GM19372 (cell line): ENCODE results near the gene CTNNBL1.

ENCODE experiments used
- ATAC-seq: cut with Tn5 transposase; IDR thresholded peaks from one replicate; pipeline ENCODE4 v1.9.1; 2021; ENCODE audit warnings: mild to moderate bottlenecking, low read depth, moderate library complexity; ENCODE audit not compliant: unreplicated experiment

Gene CTNNBL1

DNA sequence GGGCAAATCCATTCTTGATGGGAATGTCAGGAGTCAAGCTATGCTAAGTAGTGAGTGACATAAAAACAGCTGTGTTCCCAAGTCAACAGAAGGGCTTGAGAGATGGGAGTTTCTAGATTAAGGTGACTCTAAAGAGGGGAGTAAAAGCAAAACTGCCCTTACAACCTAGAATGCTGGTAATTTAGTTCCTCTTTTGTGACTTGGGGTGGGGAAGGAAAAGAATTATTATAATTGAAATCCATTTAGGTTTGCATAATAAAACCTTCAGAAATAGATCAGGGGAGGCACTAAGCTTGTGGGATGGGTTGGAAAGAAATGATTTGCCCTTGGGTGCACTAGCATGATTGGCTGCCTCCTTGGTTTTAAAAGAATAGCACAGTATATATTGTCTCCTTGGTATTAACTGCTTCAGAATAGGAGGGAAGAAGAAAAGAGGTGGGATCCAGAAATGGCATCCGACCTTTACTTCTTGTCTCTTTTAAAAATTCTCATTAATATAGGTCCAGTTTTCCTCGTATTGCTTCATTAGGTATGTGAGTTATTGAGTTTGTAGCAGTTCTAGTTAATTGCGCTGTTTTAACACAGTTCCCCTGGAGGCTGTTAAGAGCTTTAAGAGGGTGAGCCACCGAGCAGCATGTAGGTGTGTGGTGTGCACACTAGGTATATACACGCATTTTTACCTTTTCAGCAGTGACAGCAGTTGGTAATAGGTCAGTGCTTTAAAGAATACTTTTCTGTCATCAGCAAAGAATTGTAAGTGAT, 113.8 kb downstream of the CTNNBL1 start:
- ATAC-seq, result no peak

DNA sequence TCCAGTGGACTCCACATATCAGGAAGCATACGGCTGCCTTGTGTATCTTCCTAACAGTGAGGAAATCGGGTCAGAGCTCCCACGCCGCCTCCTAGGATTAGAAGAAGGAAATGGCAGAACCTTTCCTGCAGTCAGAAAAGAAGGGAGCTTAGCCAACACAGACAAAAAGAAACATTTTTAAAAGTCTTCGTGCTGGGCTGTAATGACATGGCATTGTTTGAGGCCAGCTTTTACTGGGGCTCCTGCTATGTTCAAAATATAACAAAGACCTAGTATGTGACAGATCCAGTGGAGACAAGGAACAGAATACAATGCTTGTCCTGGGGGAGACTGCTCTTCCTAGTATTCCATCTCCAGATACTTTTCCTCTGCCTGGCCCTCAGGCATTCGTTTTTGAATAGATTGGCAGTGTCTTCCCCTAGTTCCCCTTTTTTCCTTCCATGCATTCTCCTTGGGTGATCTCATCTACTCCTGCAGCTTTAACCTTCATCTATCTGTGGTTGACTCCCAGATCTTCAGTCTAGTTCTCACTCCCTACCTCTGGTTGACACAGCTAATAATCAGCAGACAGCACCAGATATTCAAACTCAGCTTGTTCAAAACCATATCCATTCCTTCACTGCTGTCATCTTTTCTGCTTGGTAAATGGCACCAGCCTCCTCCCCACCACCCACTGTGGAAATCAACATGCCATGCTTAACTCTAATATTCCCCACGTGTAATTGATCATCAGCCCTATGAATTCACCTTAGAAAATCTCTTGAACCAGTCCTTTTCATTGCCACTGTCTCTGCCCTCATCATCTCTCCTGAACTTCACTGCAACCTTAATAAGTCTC, 114.6 kb downstream of the CTNNBL1 start:
- no peak for ATAC-seq

DNA sequence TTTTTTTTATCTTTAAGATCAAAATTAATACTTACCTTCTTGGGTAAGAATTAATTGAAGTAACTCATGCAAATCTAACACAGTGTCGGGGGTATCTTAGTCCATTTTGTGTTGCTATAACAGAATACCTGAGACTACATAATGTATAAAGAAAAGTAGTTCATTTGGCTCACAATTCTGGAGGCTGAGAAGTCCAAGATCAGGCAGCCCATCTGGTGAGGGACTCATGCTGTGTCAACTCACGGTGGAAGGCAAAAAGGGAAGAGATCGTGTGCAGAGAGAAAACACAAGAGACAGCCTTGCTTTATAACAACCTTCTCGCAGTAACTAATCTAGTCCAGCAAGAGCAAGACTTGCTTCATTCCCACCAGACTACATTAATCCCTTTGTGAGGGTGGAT, 116.2 kb downstream of the CTNNBL1 start:
- no peak for ATAC-seq

DNA sequence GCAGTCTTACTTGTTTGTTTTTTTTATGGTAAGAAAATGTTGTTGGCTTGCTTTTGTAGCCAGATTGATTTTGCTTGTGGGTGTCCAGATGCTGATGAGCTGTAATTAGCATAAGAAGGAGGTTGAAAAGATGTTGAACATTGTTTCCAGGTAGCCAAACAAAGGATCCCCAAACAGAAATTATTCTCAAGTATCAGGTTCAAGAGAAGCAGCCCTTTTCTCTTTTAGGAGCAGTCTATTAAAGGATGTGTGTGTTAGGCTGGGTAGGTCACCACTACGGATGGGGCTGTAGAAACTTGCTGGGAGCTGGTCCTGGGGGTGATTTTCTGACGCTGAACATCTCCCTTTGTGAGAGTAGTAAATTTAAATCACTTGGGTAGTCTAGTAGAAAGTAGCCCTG, 122.2 kb downstream of the CTNNBL1 start:
- ATAC-seq, result no peak

DNA sequence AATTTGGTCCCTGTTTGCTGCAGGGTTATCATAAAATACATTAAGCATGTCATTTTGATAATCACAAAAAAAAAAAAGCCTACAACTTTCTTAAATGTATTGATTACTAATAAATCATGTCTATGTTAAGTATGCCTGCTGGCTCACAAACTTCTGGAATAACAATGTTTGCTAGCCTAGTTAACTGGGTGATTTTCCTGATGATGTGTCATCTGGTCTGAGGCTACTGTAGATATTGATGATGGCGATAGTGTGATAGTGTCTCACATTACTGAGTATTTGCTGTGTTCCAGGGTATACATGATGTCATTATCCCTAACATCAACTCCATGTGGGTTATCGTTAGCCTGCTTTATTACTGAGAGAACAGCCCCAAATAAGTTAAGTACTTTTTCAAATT, 122.9 kb downstream of the CTNNBL1 start:
- no peak for ATAC-seq

DNA sequence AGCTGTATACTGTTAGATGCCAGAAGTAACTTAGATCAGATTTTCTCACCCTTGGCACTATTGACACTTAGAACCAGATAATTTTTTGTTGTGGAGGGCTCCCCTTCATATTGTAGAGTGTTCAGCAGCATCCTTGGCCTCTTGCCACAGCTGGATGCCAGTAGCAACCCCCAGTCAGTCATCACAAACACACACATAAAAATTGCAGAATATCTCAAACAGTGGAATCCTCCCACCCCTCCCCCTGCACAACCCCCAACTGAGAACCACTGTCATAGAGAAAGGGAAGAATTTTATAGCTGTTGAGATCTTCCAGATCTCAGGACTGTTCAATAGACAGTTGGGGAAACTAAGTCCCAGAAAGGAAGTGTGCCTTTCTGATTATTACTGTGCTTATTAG, 127.9 kb downstream of the CTNNBL1 start:
- ATAC-seq, result no peak

DNA sequence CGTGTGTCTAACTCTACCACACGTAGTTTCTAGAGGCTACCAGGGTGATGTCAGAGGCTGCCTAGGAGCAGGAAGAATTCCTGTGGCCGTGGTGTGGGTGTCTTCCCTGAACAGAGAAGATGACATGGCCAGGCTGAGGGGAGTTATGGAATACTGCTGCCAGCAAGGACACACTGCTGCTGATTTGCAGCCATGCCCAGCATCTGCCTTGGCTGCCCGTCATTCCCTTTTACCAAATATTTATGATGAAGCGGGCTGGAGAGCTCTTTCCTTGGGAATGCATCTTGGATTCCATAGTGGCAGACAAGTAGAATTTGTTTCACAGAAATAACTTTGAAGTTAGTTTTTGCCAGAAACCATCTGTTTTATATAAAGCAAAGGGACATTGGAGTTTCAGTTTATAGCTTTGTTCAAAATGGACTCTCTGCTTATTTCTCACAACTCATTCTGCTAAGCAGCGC, 128.3 kb downstream of the CTNNBL1 start:
- ATAC-seq, result no peak

DNA sequence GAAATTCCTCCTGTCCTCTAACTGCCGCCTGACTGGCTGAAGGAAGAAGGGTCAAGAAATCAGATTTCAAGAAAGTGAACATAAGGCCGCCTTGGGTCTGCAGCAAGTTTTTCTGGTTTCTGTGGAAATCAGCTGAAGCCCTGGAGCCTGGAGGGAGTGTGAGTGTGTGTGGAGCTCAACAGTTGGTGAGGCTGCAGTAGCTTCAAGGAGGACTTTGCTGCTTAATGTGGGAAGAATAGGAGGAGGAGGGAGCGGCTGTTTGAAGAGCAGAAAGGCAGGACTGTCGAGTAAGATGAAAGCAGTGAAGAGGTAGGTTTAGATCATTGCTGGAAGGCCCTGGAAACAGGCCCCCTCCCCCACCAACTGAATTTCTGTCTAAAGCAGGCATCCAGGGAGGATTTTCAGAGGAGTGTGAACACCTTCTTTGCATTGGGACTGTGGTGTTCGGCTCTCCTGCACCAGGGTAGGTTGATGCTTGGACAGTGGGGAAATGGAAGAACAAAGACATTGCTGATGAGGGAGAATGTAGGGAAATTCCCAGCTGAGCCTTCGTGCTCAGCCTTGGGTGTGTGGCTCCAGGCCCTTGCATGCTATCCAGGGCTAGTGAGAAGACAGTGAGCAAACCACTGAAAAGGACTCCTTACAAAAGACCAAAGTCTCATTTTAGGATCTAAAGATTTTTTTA, 129.6 kb downstream of the CTNNBL1 start:
- no peak for ATAC-seq

DNA sequence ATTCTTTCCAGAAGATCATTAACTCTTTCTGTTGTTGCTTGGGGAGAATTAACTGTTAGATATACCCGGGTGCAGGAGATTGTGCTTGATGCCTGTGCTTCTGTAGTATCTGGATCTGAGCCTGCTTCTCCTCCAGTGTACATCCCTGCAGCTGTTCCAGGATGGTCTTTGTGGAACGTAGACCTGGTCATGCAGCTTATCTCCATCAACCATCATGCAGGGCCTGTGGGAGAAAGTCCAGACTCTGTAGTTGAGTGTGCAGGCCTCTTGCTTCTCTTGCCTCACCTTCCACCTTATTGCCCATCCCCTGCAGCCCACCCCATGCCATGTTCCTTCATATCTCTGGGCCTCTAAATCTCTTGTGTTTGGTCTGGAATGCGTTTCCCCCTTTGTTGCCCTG, 133.8 kb downstream of the CTNNBL1 start:
- ATAC-seq, result no peak

DNA sequence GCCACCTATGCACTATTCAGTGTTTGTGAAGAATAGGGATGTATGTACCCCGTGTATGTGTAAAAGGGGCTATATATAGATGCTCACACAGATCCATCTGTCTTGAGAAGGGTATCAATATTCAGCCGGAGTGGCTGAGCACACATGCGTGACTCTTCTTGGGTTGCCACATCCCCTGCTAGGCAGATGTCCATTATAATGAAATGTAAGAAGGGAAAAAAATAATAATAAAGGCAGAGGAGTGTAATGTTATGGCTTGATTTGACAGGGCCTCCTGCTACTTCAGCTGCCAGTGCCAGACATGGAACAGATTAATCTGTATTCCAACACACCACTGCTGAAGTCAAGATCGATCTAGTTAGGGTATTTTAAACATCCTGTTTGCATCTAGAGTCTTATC, 134.9 kb downstream of the CTNNBL1 start:
- ATAC-seq, result no peak

DNA sequence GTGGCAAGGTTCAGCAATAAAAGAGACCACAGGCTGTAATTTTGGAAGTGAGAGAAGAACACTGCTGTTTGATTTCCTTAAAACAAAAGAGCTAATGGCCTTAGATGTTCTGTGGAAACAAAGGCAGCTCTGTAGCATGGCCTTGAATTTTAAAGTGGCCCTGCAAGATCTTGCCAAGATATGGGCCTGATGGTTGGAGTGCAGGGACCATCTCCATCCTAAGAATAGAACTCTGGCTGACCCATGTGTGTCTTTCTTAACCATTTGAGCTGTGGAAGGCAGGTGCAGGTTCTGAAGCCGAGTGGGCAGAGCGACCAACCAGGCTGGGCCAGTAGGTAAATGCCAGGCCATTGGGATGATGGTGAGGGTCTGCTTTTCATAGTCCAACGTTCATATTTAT, 135.3 kb downstream of the CTNNBL1 start:
- ATAC-seq, result no peak

DNA sequence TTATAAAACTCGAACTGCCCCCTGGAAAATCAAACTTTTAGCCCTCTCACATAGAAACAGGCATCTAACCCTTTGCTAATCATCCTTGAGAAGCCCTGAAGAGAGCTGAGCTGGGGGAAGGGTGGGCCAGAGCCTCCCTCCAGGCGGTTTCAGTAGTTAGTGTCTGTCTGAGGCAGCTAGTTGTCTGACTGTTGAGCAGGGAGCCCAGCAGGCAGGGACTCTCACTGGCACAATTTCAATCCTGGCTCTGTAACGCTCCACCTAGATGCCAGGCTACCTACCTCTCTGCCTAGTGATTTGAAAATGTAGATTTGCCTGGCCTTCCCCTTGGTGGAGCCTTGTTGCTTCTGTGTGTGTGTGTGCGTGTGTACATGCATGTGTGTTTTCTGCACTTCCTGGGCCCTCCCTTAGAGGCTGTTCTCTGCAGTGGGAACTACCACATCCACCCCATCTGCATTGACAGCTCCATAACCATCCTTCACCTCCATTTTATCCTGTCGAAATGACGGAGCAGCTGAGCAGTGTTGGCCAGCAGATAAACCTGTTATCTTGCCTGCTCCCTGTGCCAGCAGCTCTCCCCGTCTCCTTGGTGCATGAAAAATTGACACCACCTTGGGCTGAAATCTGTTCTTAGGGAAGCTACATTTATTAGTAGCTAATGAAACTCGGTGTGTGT, 139.5 kb downstream of the CTNNBL1 start:
- no peak for ATAC-seq

DNA sequence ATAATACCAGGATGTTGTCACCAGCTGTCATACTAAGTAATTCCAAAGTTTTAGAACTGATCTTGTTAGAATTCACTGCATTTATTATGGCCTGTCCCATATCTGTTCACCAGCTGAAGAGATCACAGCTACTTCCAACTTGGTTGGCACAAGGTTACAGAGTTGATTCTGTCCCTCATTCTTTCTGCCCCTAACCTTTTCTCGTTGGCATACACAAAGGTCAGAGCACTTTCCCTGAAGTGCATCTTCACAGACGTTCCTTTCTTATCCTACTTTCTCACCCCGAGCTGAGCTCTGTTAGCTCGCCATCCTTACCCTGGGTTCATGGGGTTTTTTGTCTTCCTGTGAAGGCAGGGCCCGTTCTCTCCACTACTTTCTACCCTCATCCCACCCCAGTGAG, 143.1 kb downstream of the CTNNBL1 start:
- ATAC-seq, result no peak

DNA sequence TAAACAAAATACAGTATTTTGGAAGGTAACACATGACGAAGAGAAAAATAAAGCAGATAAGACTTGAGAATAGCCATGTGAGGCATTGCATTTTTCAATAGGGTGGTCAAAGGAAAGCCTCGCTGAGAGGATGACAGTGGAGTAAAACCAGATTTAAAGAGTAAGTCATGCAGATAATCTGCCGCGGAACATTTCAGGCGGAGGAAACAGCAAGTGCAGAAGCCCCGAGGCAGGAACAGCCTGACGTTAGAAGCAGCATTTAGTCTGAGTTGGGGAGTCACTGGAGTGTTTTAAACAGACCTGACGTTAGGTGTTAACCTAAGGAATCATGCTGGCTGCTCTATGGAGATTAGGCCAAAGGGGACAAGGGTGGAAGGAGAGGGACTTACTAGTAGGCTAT, 144.1 kb downstream of the CTNNBL1 start:
- no peak for ATAC-seq

DNA sequence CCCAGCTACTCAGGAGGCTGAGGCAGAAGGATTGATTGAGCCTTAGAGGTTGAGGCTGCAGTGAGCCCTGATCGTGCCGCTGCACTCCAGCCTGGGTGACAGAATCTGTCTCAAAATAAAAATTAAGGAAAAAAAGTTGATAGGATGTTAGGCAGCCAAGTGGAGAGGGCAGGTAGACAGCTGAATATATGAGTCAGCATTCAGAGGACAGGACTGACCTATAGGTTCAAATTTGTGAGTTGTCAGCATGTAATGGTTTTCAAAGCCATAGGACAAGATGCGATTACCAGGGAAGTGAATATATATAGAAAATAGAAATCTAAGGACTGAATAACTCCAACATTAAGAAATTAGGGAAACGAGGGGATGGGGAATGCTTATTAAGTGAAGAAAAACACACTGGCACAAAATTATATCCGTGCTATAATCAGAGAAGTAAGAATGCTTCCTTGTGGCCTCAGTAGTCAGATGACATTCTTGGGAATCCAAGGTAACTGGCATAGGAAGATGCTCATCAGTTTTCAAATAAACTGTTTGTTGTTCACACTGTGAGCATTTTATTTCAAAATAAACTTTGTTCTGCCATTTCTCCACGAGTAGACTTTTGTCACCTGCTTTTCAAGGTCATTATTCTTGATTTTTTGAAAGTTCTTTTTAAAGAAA, 145.1 kb downstream of the CTNNBL1 start:
- no peak for ATAC-seq

DNA sequence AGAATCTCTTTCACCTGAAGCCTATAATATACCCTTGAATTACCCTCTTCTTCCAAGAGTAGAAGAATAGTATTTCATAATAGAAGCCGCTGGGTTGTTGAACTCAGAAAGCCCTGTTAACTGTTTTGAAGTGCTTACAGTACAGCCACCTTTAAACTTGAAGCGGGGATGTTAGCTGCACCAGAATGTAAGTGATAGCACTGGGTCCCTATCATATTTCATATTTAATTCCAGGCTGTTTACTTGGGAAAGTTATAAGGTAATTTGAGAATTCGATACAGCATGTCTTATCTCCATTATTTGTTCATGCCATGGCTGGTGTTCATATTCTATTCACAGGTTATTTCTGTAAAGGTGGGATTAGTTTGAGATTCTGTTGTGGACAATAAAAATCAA, 145.6 kb downstream of the CTNNBL1 start:
- ATAC-seq, result no peak

DNA sequence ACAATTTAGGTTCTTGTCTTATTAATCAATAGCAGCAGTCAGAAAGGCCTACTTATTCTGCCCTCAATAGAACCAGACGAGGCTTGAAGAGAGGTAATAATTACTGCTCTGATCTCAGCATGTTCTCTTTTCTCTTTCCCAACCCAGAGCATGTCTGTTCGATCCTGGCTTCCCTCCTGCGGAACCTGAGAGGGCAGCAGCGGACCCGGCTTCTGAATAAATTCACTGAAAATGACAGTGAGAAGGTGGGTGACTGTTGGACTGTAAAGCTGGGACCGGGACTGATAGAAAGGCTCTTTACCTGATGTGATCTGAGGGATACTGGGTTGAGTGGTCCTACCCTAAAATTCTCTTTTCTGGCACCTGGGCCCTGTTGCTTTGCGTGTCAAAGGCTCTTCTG, 146.1 kb downstream of the CTNNBL1 start:
- no peak for ATAC-seq

DNA sequence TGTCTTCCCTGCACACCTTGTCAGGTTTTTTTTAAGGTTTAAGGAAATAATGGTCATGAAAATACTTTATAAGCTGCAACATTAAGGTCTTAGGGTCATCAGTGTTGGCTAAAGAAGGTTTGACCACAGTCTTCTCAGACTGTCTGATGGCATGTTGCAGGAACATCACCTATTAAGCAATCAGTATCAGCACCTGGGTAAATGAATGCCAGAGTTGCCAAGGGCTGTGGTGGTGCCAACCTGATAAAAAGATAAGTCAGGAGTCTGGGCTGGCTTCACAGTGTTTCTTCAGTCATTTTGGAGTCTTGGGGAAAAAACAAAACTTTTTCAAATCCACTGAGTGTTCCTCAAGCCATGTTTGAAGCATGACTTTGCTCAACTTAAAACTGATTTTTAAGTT, 147.6 kb downstream of the CTNNBL1 start:
- ATAC-seq, result no peak

DNA sequence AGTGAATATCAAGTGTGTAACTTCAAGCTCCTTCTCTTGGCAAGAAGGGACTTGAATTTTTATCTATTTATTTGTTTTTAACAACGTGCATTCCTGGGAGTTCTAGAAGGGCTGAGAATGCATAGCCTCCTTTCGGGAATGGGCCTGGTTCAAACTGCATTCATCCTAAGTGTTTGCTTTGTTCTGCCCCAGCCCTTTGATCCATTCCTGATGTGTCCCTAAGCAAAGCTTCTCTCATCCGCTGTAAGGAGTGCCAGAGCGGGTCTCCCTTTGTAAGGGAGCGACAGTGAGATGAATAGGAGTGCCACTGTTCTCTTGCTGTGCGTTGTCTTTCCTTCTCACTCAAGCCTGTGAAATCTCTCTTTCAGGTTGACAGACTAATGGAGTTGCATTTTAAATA, 148.1 kb downstream of the CTNNBL1 start:
- ATAC-seq, result no peak

DNA sequence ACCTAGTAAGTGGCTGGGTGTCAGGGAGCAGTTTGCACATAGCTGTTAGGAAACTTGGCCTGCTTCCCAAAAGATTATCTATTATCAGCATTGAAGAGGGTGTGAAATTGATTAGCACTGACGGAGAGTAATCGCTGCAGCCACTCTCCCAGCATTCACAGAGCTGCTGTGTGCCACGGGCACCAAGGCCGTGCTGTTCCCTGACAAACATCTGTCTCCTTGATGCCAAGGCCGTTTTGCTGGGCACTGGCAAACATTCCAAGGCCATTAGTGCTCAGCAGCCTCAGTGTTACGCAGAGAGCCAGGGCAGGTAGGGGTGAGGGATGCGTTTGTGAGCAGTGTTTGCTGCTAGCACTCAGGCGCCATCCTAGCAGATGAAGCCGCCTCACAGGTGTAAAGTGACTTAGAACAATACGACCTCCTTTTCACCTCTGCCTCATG, 151.4 kb downstream of the CTNNBL1 start:
- ATAC-seq, result no peak
